Loucy (cell line): ENCODE results near the gene GAK.

ENCODE experiments used
- H2AFZ ChIP-seq: fragments of 200-600 bp; sonication (generic); 2 replicates; pipeline ENCODE4 v1.6.0; 2016; ENCODE audit warnings: antibody characterized with exemption, mild to moderate bottlenecking, low read length, moderate library complexity
- H3F3A ChIP-seq: fragments of 200-600 bp; 2 replicates; pipeline ENCODE4 v1.6.0; 2016; ENCODE audit warnings: antibody characterized with exemption, low read depth, mild to moderate bottlenecking
- H3K27me3 ChIP-seq: fragments of 200-600 bp; sonication (generic); 2 replicates; pipeline ENCODE4 v1.6.1; 2014; ENCODE audit warnings: low read length, mild to moderate bottlenecking; ENCODE audit not compliant: insufficient read depth, poor library complexity, severe bottlenecking
- H3K36me3 ChIP-seq: fragments of 200-600 bp; sonication (generic); 2 replicates; pipeline ENCODE4 v1.6.1; 2016; ENCODE audit warnings: low read length; ENCODE audit not compliant: insufficient read depth
- H3K4me1 ChIP-seq: fragments of 200-600 bp; sonication (generic); 2 replicates; pipeline ENCODE4 v1.5.1; 2014; ENCODE audit warnings: low read length, mild to moderate bottlenecking; ENCODE audit not compliant: insufficient read depth, poor library complexity, severe bottlenecking
- H3K4me2 ChIP-seq: fragments of 200-600 bp; sonication (generic); 2 replicates; pipeline ENCODE4 v1.6.0; 2014; ENCODE audit warnings: antibody characterized with exemption, low read length, low read depth, mild to moderate bottlenecking; ENCODE audit not compliant: poor library complexity, severe bottlenecking
- H3K4me3 ChIP-seq: fragments of 200-600 bp; sonication (generic); 2 replicates; pipeline ENCODE4 v1.5.1; 2014; ENCODE audit warnings: low read length, mild to moderate bottlenecking, mixed read lengths; ENCODE audit not compliant: poor library complexity, severe bottlenecking
- H3K79me2 ChIP-seq: fragments of 200-600 bp; sonication (generic); 2 replicates; pipeline ENCODE4 v1.6.1; 2014; ENCODE audit warnings: low read length; ENCODE audit not compliant: insufficient read depth
- H3K9ac ChIP-seq: fragments of 200-600 bp; sonication (generic); 2 replicates; pipeline ENCODE4 v1.6.0; 2014; ENCODE audit warnings: mild to moderate bottlenecking, low read depth, low read length, moderate library complexity; ENCODE audit not compliant: poor library complexity, severe bottlenecking
- H3K9me2 ChIP-seq: fragments of 200-600 bp; sonication (generic); replicated peaks from 2 replicates; pipeline ENCODE4 v1.6.1; 2016; ENCODE audit warnings: low read depth, low read length, mixed read lengths
- H3K9me3 ChIP-seq: fragments of 200-600 bp; sonication (generic); 2 replicates; pipeline ENCODE4 v1.6.1; 2014; ENCODE audit warnings: mild to moderate bottlenecking, antibody characterized with exemption, low read length, low read depth; ENCODE audit not compliant: insufficient read depth
- H4K20me1 ChIP-seq: fragments of 200-600 bp; sonication (generic); 2 replicates; pipeline ENCODE4 v1.6.0; 2014; ENCODE audit warnings: antibody characterized with exemption, low read length, mild to moderate bottlenecking; ENCODE audit not compliant: insufficient read depth, poor library complexity, severe bottlenecking
- CTCF ChIP-seq: fragments of 200-600 bp; sonication (generic); conservative IDR thresholded peaks from 2 replicates; pipeline ENCODE4 v1.5.1; 2014; ENCODE audit warnings: mild to moderate bottlenecking, antibody characterized with exemption, low read length
- EZH2phosphoT487 ChIP-seq: fragments of 200-600 bp; IDR thresholded peaks from 2 replicates; pipeline ENCODE4 v1.6.1; 2018; ENCODE audit warnings: antibody characterized with exemption, mild to moderate bottlenecking, moderate library complexity, borderline replicate concordance

GAK gene

GRCh38 chr4:907103-907400, 25.1 kb downstream of the GAK start:
- H3K9me3 ChIP-seq: no peaks in the 10 kb centered on the region
- no peaks in the 10 kb centered on the region for H3F3A ChIP-seq
- TF ChIP-seq CTCF: no peak
- TF ChIP-seq EZH2phosphoT487: no peak
- H2AFZ ChIP-seq: no peak overlapping the region
- no peaks in the 10 kb centered on the region for H3K4me1 ChIP-seq
- no peak overlapping the region for H3K4me3 ChIP-seq
- peaks cover 10% of the 10 kb centered on the region for H4K20me1 ChIP-seq
- H3K9ac ChIP-seq: no peak overlapping the region
- no peak overlapping the region for H3K4me2 ChIP-seq
- H3K36me3 ChIP-seq: peaks cover 53% of the 10 kb centered on the region; the same call in 1 of the 2 replicates
- peaks cover 10% of the 10 kb centered on the region; the same call in 1 of the 2 replicates for H3K79me2 ChIP-seq
- no peaks in the 10 kb centered on the region for H3K9me2 ChIP-seq
- H3K27me3 ChIP-seq: no peaks in the 10 kb centered on the region

DNA sequence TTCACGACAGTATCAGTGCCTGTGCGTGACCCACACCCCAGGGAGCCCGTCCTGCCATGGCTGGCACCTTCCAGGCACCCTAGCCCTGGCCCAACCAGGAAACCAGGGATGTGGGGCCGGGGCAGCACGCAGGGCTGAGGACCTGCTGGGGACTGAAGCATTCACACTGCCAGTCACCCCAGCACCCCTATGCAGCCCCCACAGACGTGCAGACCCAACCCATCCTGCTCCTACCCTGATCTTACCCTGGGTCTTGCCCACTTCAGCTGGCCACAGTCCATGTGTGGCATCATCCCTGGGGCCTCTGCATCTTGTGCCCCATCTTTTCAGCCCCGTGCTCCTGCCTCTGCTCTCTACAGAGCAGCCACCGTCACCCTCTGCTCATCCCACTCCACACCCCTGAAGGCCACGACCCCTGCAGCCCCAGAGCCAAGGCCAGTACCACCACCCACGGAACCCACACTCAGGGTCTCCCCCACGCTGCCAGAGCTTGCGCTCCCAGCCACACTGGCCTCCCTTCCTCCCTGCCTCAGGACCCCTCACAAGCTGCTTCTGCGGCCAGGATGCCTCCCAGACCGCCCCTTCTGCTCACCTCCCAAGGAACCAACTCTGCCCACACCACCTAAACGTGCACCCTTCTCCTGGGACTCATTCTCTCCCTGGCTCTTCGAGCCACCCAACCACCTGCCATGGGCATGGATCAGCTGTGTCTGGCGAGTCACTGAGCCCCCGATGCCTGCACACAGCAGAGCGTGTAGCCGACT, 25.6 kb downstream of the GAK start:
- no peaks in the 10 kb centered on the region for H3K4me1 ChIP-seq
- no peaks in the 10 kb centered on the region for H3K9me2 ChIP-seq
- no peak overlapping the region for H3K4me2 ChIP-seq
- H3K9me3 ChIP-seq: no peaks in the 10 kb centered on the region
- peaks cover 10% of the 10 kb centered on the region; the same call in 1 of the 2 replicates for H3K79me2 ChIP-seq
- no peaks in the 10 kb centered on the region for H3F3A ChIP-seq
- peaks cover 10% of the 10 kb centered on the region for H4K20me1 ChIP-seq
- no peak overlapping the region for H2AFZ ChIP-seq
- H3K36me3 ChIP-seq: peaks cover 52% of the 10 kb centered on the region; the same call in 1 of the 2 replicates
- H3K9ac ChIP-seq: no peak overlapping the region
- H3K27me3 ChIP-seq: no peaks in the 10 kb centered on the region
- TF ChIP-seq CTCF (no peak), EZH2phosphoT487 (no peak)
- no peak overlapping the region for H3K4me3 ChIP-seq

- peaks cover 14% of the 10 kb centered on the region for H4K20me1 ChIP-seq
- H2AFZ ChIP-seq: no peak overlapping the region
- no peak overlapping the region for H3K9ac ChIP-seq
- H3K79me2 ChIP-seq: peaks cover 10% of the 10 kb centered on the region; the same call in 1 of the 2 replicates
- H3K36me3 ChIP-seq: peaks cover 48% of the 10 kb centered on the region; the same call in 1 of the 2 replicates
- H3K4me3 ChIP-seq: no peak overlapping the region
- H3K9me3 ChIP-seq: no peaks in the 10 kb centered on the region
- no peak overlapping the region for H3K4me2 ChIP-seq
- no peaks in the 10 kb centered on the region for H3K4me1 ChIP-seq
- H3K9me2 ChIP-seq: no peaks in the 10 kb centered on the region
- no peaks in the 10 kb centered on the region for H3K27me3 ChIP-seq
- no peaks in the 10 kb centered on the region for H3F3A ChIP-seq
- TF ChIP-seq CTCF (no peak), EZH2phosphoT487 (no peak)
Observed at GRCh38 chr4:905485-906338, 26.4 kb downstream of the GAK start.
